GM23338 (cell line): Measurements from ENCODE around the gene MCTP1. TPM values are rescaled to one million over a fixed set of nuclear protein-coding genes. Genes with fewer than 3 reads are reported as not detected.

ENCODE experiments used
- ATAC-seq: fragments of 200-7000 bp; cut with Tn5 transposase; 3 replicates; pipeline ENCODE4 v1.9.1; 2020
- DNase-seq: peaks from one replicate; pipeline ENCODE4 v3.0.0-alpha.2; 2015; ENCODE audit warnings: low spot score
- H2AFZ ChIP-seq: fragments of 200-600 bp; sonication (generic); 2 replicates; pipeline ENCODE4 v1.8.0; 2016; ENCODE audit warnings: antibody characterized with exemption, mild to moderate bottlenecking, moderate library complexity
- H3F3A ChIP-seq: fragments of 200-600 bp; sonication (generic); replicated peaks from 2 replicates; pipeline ENCODE4 v1.8.0; 2017; ENCODE audit warnings: antibody characterized with exemption, mixed run types, low read depth
- H3K27ac ChIP-seq: fragments of 200-600 bp; sonication (generic); 2 replicates; pipeline ENCODE4 v1.6.1; 2016; ENCODE audit warnings: low read depth
- H3K27me3 ChIP-seq: fragments of 200-600 bp; sonication (generic); 2 replicates; pipeline ENCODE4 v1.8.0; 2016; ENCODE audit warnings: mild to moderate bottlenecking, mixed run types, moderate library complexity; ENCODE audit not compliant: insufficient read depth
- H3K36me3 ChIP-seq: fragments of 200-600 bp; sonication (generic); 2 replicates; pipeline ENCODE4 v1.8.0; 2016; ENCODE audit warnings: mild to moderate bottlenecking; ENCODE audit not compliant: insufficient read depth
- H3K4me1 ChIP-seq: fragments of 200-600 bp; sonication (generic); 2 replicates; pipeline ENCODE4 v1.8.0; 2016; ENCODE audit warnings: mild to moderate bottlenecking, moderate library complexity; ENCODE audit not compliant: insufficient read depth
- H3K4me2 ChIP-seq: fragments of 200-600 bp; sonication (generic); 2 replicates; pipeline ENCODE4 v1.7.1; 2017; ENCODE audit warnings: mixed run types
- H3K4me3 ChIP-seq: fragments of 200-600 bp; sonication (generic); 2 replicates; pipeline ENCODE4 v1.6.1; 2016; ENCODE audit warnings: mixed run types
- H3K79me2 ChIP-seq: fragments of 200-600 bp; sonication (generic); replicated peaks from 2 replicates; pipeline ENCODE4 v1.8.0; 2017; ENCODE audit warnings: mild to moderate bottlenecking; ENCODE audit not compliant: insufficient read depth
- H3K9me2 ChIP-seq: fragments of 200-600 bp; sonication (generic); 2 replicates; pipeline ENCODE4 v1.8.0; 2017; ENCODE audit not compliant: insufficient read depth
- H4K20me1 ChIP-seq: fragments of 200-600 bp; sonication (generic); replicated peaks from 2 replicates; pipeline ENCODE4 v1.8.0; 2017; ENCODE audit warnings: mild to moderate bottlenecking; ENCODE audit not compliant: insufficient read depth
- H3K27ac Mint-ChIP-seq: 2 replicates; pipeline ENCODE4 v1.8.0; 2020; ENCODE audit warnings: inconsistent platforms, mild to moderate bottlenecking, moderate library complexity, mixed read lengths
- H3K27me3 Mint-ChIP-seq: 3 replicates; pipeline ENCODE4 v1.8.0; 2022; ENCODE audit warnings: low read depth, mild to moderate bottlenecking, moderate library complexity, mixed read lengths, inconsistent platforms; ENCODE audit not compliant: insufficient read depth, poor library complexity
- H3K36me3 Mint-ChIP-seq: 3 replicates; pipeline ENCODE4 v1.8.0; 2021; ENCODE audit warnings: low read depth, mild to moderate bottlenecking, inconsistent platforms, moderate library complexity, mixed read lengths
- H3K4me1 Mint-ChIP-seq: 3 replicates; pipeline ENCODE4 v1.8.0; 2020; ENCODE audit warnings: mild to moderate bottlenecking, inconsistent platforms, mixed read lengths
- H3K4me3 Mint-ChIP-seq: 3 replicates; pipeline ENCODE4 v1.8.0; 2021; ENCODE audit warnings: moderate library complexity, mild to moderate bottlenecking, inconsistent platforms, mixed read lengths
- H3K9me3 Mint-ChIP-seq: 3 replicates; pipeline ENCODE4 v1.8.0; 2020; ENCODE audit warnings: moderate library complexity, mild to moderate bottlenecking, inconsistent platforms, mixed read lengths
- EZH2 ChIP-seq: fragments of 200-600 bp; sonication (generic); IDR thresholded peaks from one replicate; pipeline ENCODE4 v1.8.0; 2017; ENCODE audit warnings: antibody characterized with exemption, mild to moderate bottlenecking, low read depth; ENCODE audit not compliant: unreplicated experiment
- JUNB ChIP-seq: IDR thresholded peaks from one replicate; pipeline ENCODE4 v1.6.1; 2016; ENCODE audit warnings: antibody characterized with exemption; ENCODE audit not compliant: unreplicated experiment
- POLR2AphosphoS5 ChIP-seq: IDR thresholded peaks from 2 replicates; pipeline ENCODE4 v1.6.1; 2016; ENCODE audit warnings: antibody characterized with exemption, low read depth
- ZNF114 ChIP-seq: fragments of 250-450 bp; sonication (Bioruptor Pico); IDR thresholded peaks from 2 replicates; pipeline ENCODE4 v1.5.0; 2020; ENCODE audit warnings: mild to moderate bottlenecking, moderate library complexity
- polyA plus RNA-seq: library from polyadenylated mRNA; unstranded; fragments of >200 nt; fragmentation: Nextera tagmentation; extraction: Ambion mirVana; gene quantifications from 2 replicates; pipeline ENCODE4 v1.2.1, GENCODE V29; 2016
- total RNA-seq: library from RNA; depleted of rRNA; stranded (reverse); fragments of >200 nt; shearing (Covaris generic); gene quantifications from 2 replicates; pipeline ENCODE4 v1.2.3, GENCODE V29; 2014
- TF ChIP-seq, protein P1 (sequence below): fragments of 250-450 bp; sonication (Bioruptor Pico); IDR thresholded peaks from 2 replicates; pipeline ENCODE4 v1.5.0; 2020; ENCODE audit warnings: mild to moderate bottlenecking, moderate library complexity
- TF ChIP-seq, protein P2 (sequence below), 2 experiments: fragments of 200-600 bp in 1 of 2; sonication (generic) in 1 of 2; conservative IDR thresholded peaks; 2 replicates each; pipeline versions ENCODE4 v1.5.1 to v1.6.1; 2016 to 2017; ENCODE audit warnings: antibody characterized with exemption in 2 of 2, low read depth in 2 of 2, mild to moderate bottlenecking in 2 of 2, moderate library complexity in 1 of 2

MCTP1 gene
- total and polyA plus RNA-seq, 2 experiments from 2014 or later, result 3.7 to 4.2 TPM

- H3F3A ChIP-seq, result no peaks in the 10 kb centered on the region
- H3K79me2 ChIP-seq, result no peaks in the 10 kb centered on the region
- no peak for TF ChIP-seq JUNB
- TF ChIP-seq POLR2AphosphoS5, result no peak
- TF ChIP-seq ZNF114 (CRISPR knock-in tag), result no peak
- TF ChIP-seq, protein P1, sequence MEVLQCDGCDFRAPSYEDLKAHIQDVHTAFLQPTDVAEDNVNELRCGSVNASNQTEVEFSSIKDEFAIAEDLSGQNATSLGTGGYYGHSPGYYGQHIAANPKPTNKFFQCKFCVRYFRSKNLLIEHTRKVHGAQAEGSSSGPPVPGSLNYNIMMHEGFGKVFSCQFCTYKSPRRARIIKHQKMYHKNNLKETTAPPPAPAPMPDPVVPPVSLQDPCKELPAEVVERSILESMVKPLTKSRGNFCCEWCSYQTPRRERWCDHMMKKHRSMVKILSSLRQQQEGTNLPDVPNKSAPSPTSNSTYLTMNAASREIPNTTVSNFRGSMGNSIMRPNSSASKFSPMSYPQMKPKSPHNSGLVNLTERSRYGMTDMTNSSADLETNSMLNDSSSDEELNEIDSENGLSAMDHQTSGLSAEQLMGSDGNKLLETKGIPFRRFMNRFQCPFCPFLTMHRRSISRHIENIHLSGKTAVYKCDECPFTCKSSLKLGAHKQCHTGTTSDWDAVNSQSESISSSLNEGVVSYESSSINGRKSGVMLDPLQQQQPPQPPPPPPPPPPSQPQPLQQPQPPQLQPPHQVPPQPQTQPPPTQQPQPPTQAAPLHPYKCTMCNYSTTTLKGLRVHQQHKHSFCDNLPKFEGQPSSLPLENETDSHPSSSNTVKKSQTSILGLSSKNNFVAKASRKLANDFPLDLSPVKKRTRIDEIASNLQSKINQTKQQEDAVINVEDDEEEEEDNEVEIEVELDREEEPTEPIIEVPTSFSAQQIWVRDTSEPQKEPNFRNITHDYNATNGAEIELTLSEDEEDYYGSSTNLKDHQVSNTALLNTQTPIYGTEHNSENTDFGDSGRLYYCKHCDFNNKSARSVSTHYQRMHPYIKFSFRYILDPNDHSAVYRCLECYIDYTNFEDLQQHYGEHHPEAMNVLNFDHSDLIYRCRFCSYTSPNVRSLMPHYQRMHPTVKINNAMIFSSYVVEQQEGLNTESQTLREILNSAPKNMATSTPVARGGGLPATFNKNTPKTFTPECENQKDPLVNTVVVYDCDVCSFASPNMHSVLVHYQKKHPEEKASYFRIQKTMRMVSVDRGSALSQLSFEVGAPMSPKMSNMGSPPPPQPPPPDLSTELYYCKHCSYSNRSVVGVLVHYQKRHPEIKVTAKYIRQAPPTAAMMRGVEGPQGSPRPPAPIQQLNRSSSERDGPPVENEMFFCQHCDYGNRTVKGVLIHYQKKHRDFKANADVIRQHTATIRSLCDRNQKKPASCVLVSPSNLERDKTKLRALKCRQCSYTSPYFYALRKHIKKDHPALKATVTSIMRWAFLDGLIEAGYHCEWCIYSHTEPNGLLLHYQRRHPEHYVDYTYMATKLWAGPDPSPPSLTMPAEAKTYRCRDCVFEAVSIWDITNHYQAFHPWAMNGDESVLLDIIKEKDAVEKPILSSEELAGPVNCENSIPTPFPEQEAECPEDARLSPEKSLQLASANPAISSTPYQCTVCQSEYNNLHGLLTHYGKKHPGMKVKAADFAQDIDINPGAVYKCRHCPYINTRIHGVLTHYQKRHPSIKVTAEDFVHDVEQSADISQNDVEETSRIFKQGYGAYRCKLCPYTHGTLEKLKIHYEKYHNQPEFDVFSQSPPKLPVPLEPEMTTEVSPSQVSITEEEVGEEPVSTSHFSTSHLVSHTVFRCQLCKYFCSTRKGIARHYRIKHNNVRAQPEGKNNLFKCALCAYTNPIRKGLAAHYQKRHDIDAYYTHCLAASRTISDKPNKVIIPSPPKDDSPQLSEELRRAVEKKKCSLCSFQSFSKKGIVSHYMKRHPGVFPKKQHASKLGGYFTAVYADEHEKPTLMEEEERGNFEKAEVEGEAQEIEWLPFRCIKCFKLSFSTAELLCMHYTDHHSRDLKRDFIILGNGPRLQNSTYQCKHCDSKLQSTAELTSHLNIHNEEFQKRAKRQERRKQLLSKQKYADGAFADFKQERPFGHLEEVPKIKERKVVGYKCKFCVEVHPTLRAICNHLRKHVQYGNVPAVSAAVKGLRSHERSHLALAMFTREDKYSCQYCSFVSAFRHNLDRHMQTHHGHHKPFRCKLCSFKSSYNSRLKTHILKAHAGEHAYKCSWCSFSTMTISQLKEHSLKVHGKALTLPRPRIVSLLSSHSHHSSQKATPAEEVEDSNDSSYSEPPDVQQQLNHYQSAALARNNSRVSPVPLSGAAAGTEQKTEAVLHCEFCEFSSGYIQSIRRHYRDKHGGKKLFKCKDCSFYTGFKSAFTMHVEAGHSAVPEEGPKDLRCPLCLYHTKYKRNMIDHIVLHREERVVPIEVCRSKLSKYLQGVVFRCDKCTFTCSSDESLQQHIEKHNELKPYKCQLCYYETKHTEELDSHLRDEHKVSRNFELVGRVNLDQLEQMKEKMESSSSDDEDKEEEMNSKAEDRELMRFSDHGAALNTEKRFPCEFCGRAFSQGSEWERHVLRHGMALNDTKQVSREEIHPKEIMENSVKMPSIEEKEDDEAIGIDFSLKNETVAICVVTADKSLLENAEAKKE (CRISPR knock-in tag), result no peak
- TF ChIP-seq EZH2, result no peak
- TF ChIP-seq, protein P2, sequence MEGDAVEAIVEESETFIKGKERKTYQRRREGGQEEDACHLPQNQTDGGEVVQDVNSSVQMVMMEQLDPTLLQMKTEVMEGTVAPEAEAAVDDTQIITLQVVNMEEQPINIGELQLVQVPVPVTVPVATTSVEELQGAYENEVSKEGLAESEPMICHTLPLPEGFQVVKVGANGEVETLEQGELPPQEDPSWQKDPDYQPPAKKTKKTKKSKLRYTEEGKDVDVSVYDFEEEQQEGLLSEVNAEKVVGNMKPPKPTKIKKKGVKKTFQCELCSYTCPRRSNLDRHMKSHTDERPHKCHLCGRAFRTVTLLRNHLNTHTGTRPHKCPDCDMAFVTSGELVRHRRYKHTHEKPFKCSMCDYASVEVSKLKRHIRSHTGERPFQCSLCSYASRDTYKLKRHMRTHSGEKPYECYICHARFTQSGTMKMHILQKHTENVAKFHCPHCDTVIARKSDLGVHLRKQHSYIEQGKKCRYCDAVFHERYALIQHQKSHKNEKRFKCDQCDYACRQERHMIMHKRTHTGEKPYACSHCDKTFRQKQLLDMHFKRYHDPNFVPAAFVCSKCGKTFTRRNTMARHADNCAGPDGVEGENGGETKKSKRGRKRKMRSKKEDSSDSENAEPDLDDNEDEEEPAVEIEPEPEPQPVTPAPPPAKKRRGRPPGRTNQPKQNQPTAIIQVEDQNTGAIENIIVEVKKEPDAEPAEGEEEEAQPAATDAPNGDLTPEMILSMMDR (conservative IDR thresholded peaks at IDR 0.05; ENCODE audit: low read depth in 2 of 2), result no peak
- Mint-ChIP-seq H3K27me3 (no peaks in the 10 kb centered on the region), H3K4me1 (0 out of 3 replicates have a peak, but pooled peaks cover 2% of the 10 kb centered on the region), H3K9me3 (no peaks in the 10 kb centered on the region), H3K36me3 (no peaks in the 10 kb centered on the region), H3K4me3 (no peak overlapping the region), H3K27ac (no peak overlapping the region)
- no peaks in the 10 kb centered on the region for H3K4me1 ChIP-seq
- no peaks in the 10 kb centered on the region for H4K20me1 ChIP-seq
- no peaks in the 10 kb centered on the region for H3K36me3 ChIP-seq
- no peak overlapping the region for H3K4me3 ChIP-seq
- no peak overlapping the region for H3K4me2 ChIP-seq
- no peak overlapping the region for H2AFZ ChIP-seq
- H3K9me2 ChIP-seq, result 0 out of 2 replicates have a peak, but pooled peaks cover 7% of the 10 kb centered on the region
- ATAC-seq (no peak), DNase-seq (no peak)
- no peak overlapping the region for H3K27ac ChIP-seq
- H3K27me3 ChIP-seq, result no peaks in the 10 kb centered on the region
These were observed 152.8 kb downstream of the MCTP1 start for GRCh38 chr5:95132096-95132495.
